ENCODE results near the gene WDFY4. TPM values are rescaled to one million over a fixed set of nuclear protein-coding genes. Genes with fewer than 3 reads are reported as not detected.

The WDFY4 gene
- total and polyA plus RNA-seq, 7 experiments from 2014 or later, result 0.12 to 39.3 (median 1.5) TPM

- ATAC-seq, result no peak
- Mint-ChIP-seq H3K36me3 (no peaks in the 10 kb centered on the region), H3K4me1 (peaks cover 0 to 2% (median 0%) of the 10 kb centered on the region in 7 donors), H3K27me3 (peaks cover 0 to 7% (median 0%) of the 10 kb centered on the region in 5 donors), H3K4me3 (no peak overlapping the region), H3K9me3 (no peaks in the 10 kb centered on the region), H3K27ac (no peak overlapping the region)
- intact Hi-C loops (cut with micrococcal nuclease), result no loop called here
- DNase-seq, result no peak
- POLR2A ChIA-PET, result no interaction called here
- H3K27me3 ChIP-seq (ENCODE audit: control insufficient read depth in 2 of 2, insufficient read depth in 2 of 2, low read length in 2 of 2), result no peaks in the 10 kb centered on the region
- no peak overlapping the region for H3K4me3 ChIP-seq (ENCODE audit: low read length)
- CTCF ChIA-PET, result no interaction called here
- H3K9me3 ChIP-seq (ENCODE audit: control insufficient read depth in 2 of 3, low read length in 3 of 3), result no peaks in the 10 kb centered on the region
- H3K36me3 ChIP-seq (ENCODE audit: control insufficient read depth in 2 of 3, insufficient read depth in 3 of 3, low read length in 3 of 3), result no peaks in the 10 kb centered on the region
- H3K4me1 ChIP-seq (ENCODE audit: control insufficient read depth in 2 of 2, insufficient read depth in 2 of 2, low read length in 2 of 2), result no peaks in the 10 kb centered on the region
- no peak overlapping the region for H3K27ac ChIP-seq (ENCODE audit: low read depth, low read length)
Measured at GRCh38 chr10:48778193-48778857, 93.7 kb downstream of the WDFY4 start.

DNA sequence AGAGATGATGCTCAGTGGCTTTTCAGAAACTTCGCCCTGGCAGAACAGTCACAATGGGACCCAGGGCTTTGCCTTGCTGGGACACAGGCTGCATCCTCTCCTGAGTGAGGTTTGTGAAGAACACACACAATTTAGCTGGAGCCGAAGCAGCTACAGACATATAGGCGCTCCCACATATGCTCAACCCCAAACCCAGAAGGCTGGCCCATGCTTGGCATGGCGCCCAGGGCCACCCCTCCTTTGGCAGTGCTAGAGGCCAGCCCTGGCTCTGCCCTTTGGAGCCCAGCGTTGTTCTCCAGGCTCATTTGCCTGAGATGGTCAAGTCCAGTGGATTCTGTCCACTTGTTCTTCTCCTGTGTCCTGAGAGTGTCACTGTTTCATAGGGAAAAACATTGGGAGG is 94.4 kb downstream of the WDFY4 start:
- intact Hi-C loops (cut with micrococcal nuclease), result no loop called here

GRCh38 chr10:48779546-48780152 is 95.0 kb downstream of the WDFY4 start:
- no peak overlapping the region for H3K4me3 ChIP-seq (ENCODE audit: low read length)
- Mint-ChIP-seq H3K27me3 (peaks cover 0 to 7% (median 0%) of the 10 kb centered on the region in 5 donors), H3K36me3 (no peaks in the 10 kb centered on the region), H3K4me3 (no peak overlapping the region), H3K4me1 (peaks cover 0 to 2% (median 0%) of the 10 kb centered on the region in 7 donors), H3K9me3 (no peaks in the 10 kb centered on the region), H3K27ac (no peak overlapping the region)
- no peaks in the 10 kb centered on the region for H3K9me3 ChIP-seq (ENCODE audit: control insufficient read depth in 2 of 3, low read length in 3 of 3)
- no peaks in the 10 kb centered on the region for H3K27me3 ChIP-seq (ENCODE audit: control insufficient read depth in 2 of 2, insufficient read depth in 2 of 2, low read length in 2 of 2)
- H3K4me1 ChIP-seq (ENCODE audit: control insufficient read depth in 2 of 2, insufficient read depth in 2 of 2, low read length in 2 of 2), result no peaks in the 10 kb centered on the region
- intact Hi-C loops (cut with micrococcal nuclease), result no loop called here
- ChIA-PET POLR2A (no interaction called here), CTCF (no interaction called here)
- DNase-seq (no peak), ATAC-seq (no peak)
- no peak overlapping the region for H3K27ac ChIP-seq (ENCODE audit: low read depth, low read length)
- H3K36me3 ChIP-seq (ENCODE audit: control insufficient read depth in 2 of 3, insufficient read depth in 3 of 3, low read length in 3 of 3), result no peaks in the 10 kb centered on the region

More for the DNA sequence above, 94.4 kb downstream of the WDFY4 start:
- no peaks in the 10 kb centered on the region for H3K4me1 ChIP-seq (ENCODE audit: control insufficient read depth in 2 of 2, insufficient read depth in 2 of 2, low read length in 2 of 2)
- no peaks in the 10 kb centered on the region for H3K36me3 ChIP-seq (ENCODE audit: control insufficient read depth in 2 of 3, insufficient read depth in 3 of 3, low read length in 3 of 3)
- CTCF ChIA-PET, result no interaction called here
- Mint-ChIP-seq H3K27ac (no peak overlapping the region), H3K4me3 (no peak overlapping the region), H3K9me3 (no peaks in the 10 kb centered on the region), H3K4me1 (peaks cover 0 to 2% (median 0%) of the 10 kb centered on the region in 7 donors), H3K36me3 (no peaks in the 10 kb centered on the region), H3K27me3 (peaks cover 0 to 7% (median 0%) of the 10 kb centered on the region in 5 donors)
- no peak for DNase-seq
- no peaks in the 10 kb centered on the region for H3K27me3 ChIP-seq (ENCODE audit: control insufficient read depth in 2 of 2, insufficient read depth in 2 of 2, low read length in 2 of 2)
- ATAC-seq, result no peak
- H3K9me3 ChIP-seq (ENCODE audit: control insufficient read depth in 2 of 3, low read length in 3 of 3), result no peaks in the 10 kb centered on the region
- H3K4me3 ChIP-seq (ENCODE audit: low read length), result no peak overlapping the region
- no peak overlapping the region for H3K27ac ChIP-seq (ENCODE audit: low read depth, low read length)
- POLR2A ChIA-PET, result no interaction called here

- Mint-ChIP-seq H3K4me3 (no peak overlapping the region), H3K4me1 (peaks cover 0 to 2% (median 0%) of the 10 kb centered on the region in 7 donors), H3K27me3 (peaks cover 0 to 7% (median 0%) of the 10 kb centered on the region in 5 donors), H3K9me3 (no peaks in the 10 kb centered on the region), H3K36me3 (no peaks in the 10 kb centered on the region), H3K27ac (peak overlapping the region in 1 of 9 donors; percentile 8)
- ChIA-PET CTCF (no interaction called here), POLR2A (no interaction called here)
- ATAC-seq, result no peak
- intact Hi-C loops (cut with micrococcal nuclease), result no loop called here
- Histone ChIP-seq H3K4me3 (ENCODE audit: low read length) (no peak overlapping the region), H3K27me3 (ENCODE audit: control insufficient read depth in 2 of 2, insufficient read depth in 2 of 2, low read length in 2 of 2) (no peaks in the 10 kb centered on the region), H3K36me3 (ENCODE audit: control insufficient read depth in 2 of 3, insufficient read depth in 3 of 3, low read length in 3 of 3) (no peaks in the 10 kb centered on the region), H3K4me1 (ENCODE audit: control insufficient read depth in 2 of 2, insufficient read depth in 2 of 2, low read length in 2 of 2) (no peaks in the 10 kb centered on the region), H3K27ac (ENCODE audit: low read depth, low read length) (no peak overlapping the region), H3K9me3 (ENCODE audit: control insufficient read depth in 2 of 3, low read length in 3 of 3) (no peaks in the 10 kb centered on the region)
- no peak for DNase-seq
Measured at GRCh38 chr10:48780341-48780740, 95.7 kb downstream of the WDFY4 start.

DNA sequence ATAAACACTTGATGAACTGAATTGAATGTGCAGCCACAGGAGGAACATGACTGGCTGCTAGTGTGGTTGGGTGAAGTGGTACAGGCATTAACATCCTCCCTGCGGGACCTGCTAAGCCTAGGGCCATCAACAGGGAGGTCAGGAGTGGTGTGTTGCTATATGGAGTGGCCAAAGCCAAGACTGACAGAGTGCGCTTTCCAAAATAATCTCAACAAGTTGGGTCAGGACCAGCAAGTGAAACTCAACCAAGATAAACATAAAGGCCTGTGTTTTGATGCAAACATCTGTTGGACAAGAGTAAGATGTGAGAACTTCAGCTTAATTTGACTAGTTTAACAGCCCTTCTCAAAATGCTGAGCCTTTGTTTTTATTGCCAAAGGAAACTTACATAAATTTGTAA is 97.7 kb downstream of the WDFY4 start:
- ChIA-PET CTCF (no interaction called here), POLR2A (no interaction called here)
- ATAC-seq, result no peak
- no peak overlapping the region for H3K27ac Mint-ChIP-seq
- peaks cover 0 to 17% (median 0%) of the 10 kb centered on the region in 5 donors for H3K27me3 Mint-ChIP-seq
- H3K9me3 Mint-ChIP-seq, result peaks cover 0 to 5% (median 0%) of the 10 kb centered on the region in 11 donors
- H3K4me1 ChIP-seq (ENCODE audit: control insufficient read depth in 2 of 2, insufficient read depth in 2 of 2, low read length in 2 of 2), result no peaks in the 10 kb centered on the region
- DNase-seq, result no peak
- H3K4me3 Mint-ChIP-seq, result no peak overlapping the region
- no peaks in the 10 kb centered on the region for H3K9me3 ChIP-seq (ENCODE audit: control insufficient read depth in 2 of 3, low read length in 3 of 3)
- no peaks in the 10 kb centered on the region for H3K27me3 ChIP-seq (ENCODE audit: control insufficient read depth in 2 of 2, insufficient read depth in 2 of 2, low read length in 2 of 2)
- H3K36me3 ChIP-seq (ENCODE audit: control insufficient read depth in 2 of 3, insufficient read depth in 3 of 3, low read length in 3 of 3), result no peaks in the 10 kb centered on the region
- intact Hi-C loops (cut with micrococcal nuclease), result no loop called here
- peaks cover 0 to 2% (median 0%) of the 10 kb centered on the region in 7 donors for H3K4me1 Mint-ChIP-seq
- no peak overlapping the region for H3K27ac ChIP-seq (ENCODE audit: low read depth, low read length)
- no peak overlapping the region for H3K4me3 ChIP-seq (ENCODE audit: low read length)
- no peaks in the 10 kb centered on the region for H3K36me3 Mint-ChIP-seq

GRCh38 chr10:48784031-48784430 is 99.4 kb downstream of the WDFY4 start:
- intact Hi-C loops (cut with micrococcal nuclease), result no loop called here
- no peak for ATAC-seq
- no peak overlapping the region for H3K4me3 ChIP-seq (ENCODE audit: low read length)
- Mint-ChIP-seq H3K4me1 (peaks cover 0 to 4% (median 0%) of the 10 kb centered on the region in 7 donors), H3K27me3 (peaks cover 0 to 31% (median under 1%) of the 10 kb centered on the region in 5 donors), H3K27ac (no peak overlapping the region), H3K9me3 (peaks cover 0 to 5% (median 0%) of the 10 kb centered on the region in 11 donors), H3K36me3 (no peaks in the 10 kb centered on the region), H3K4me3 (no peak overlapping the region)
- no peaks in the 10 kb centered on the region for H3K36me3 ChIP-seq (ENCODE audit: control insufficient read depth in 2 of 3, insufficient read depth in 3 of 3, low read length in 3 of 3)
- no peaks in the 10 kb centered on the region for H3K9me3 ChIP-seq (ENCODE audit: control insufficient read depth in 2 of 3, low read length in 3 of 3)
- DNase-seq, result no peak
- POLR2A ChIA-PET, result no interaction called here
- H3K27ac ChIP-seq (ENCODE audit: low read depth, low read length), result no peak overlapping the region
- no peaks in the 10 kb centered on the region for H3K27me3 ChIP-seq (ENCODE audit: control insufficient read depth in 2 of 2, insufficient read depth in 2 of 2, low read length in 2 of 2)
- H3K4me1 ChIP-seq (ENCODE audit: control insufficient read depth in 2 of 2, insufficient read depth in 2 of 2, low read length in 2 of 2), result no peaks in the 10 kb centered on the region
- CTCF ChIA-PET, result no interaction called here

- Histone ChIP-seq H3K9me3 (ENCODE audit: control insufficient read depth in 2 of 3, low read length in 3 of 3) (no peaks in the 10 kb centered on the region), H3K4me1 (ENCODE audit: control insufficient read depth in 2 of 2, insufficient read depth in 2 of 2, low read length in 2 of 2) (no peaks in the 10 kb centered on the region), H3K27me3 (ENCODE audit: control insufficient read depth in 2 of 2, insufficient read depth in 2 of 2, low read length in 2 of 2) (no peaks in the 10 kb centered on the region), H3K36me3 (ENCODE audit: control insufficient read depth in 2 of 3, insufficient read depth in 3 of 3, low read length in 3 of 3) (no peaks in the 10 kb centered on the region), H3K27ac (ENCODE audit: low read depth, low read length) (no peak overlapping the region), H3K4me3 (ENCODE audit: low read length) (no peak overlapping the region)
- Mint-ChIP-seq H3K27ac (no peak overlapping the region), H3K27me3 (peaks cover 4 to 39% (median 11%) of the 10 kb centered on the region in 5 donors), H3K4me1 (peaks cover 0 to 7% (median 0%) of the 10 kb centered on the region in 7 donors), H3K9me3 (peaks cover 0 to 5% (median 0%) of the 10 kb centered on the region in 11 donors), H3K36me3 (no peaks in the 10 kb centered on the region), H3K4me3 (no peak overlapping the region)
- ChIA-PET CTCF (no interaction called here), POLR2A (no interaction called here)
- DNase-seq (no peak), ATAC-seq (no peak)
- intact Hi-C loops (cut with micrococcal nuclease), result no loop called here
Measured at GRCh38 chr10:48785796-48786195, 101.1 kb downstream of the WDFY4 start.
